H1 (cell line): ENCODE measurements around the gene ANP32D. TPM values are rescaled to one million over a fixed set of nuclear protein-coding genes. Genes with fewer than 3 reads are reported as not detected.

Experiments used
- CTCF ChIA-PET: fragments of 300-600 bp; sonication (Branson Sonifier 250); formaldehyde crosslinking; loops from one replicate; lab custom pipeline; 2021; ENCODE audit not compliant: partially characterized antibody; lab: Charles Lee
- POLR2A ChIA-PET: fragments of 300-600 bp; sonication (Branson Sonifier 250); formaldehyde crosslinking; loops from one replicate; lab custom pipeline; 2021; ENCODE audit warnings: inconsistent platforms; ENCODE audit not compliant: partially characterized antibody; lab: Charles Lee
- DNase-seq, 2 experiments: peaks; one replicate each; pipeline versions ENCODE4 v3.0.0 to v3.0.0-alpha.2; 2010 to 2022; ENCODE audit warnings: low spot score in 2 of 2, low read depth in 1 of 2, mixed read lengths in 1 of 2
- FAIRE-seq: peaks from 2 replicates; lab custom pipeline; 2011; peaks lifted over from hg19 to GRCh38; lab: Jason Lieb, UNC
- H2AFZ ChIP-seq: 2 replicates; pipeline ENCODE4 v1.8.1; 2012; ENCODE audit warnings: low read length, inconsistent platforms
- H2AK5ac ChIP-seq: 2 replicates; pipeline ENCODE4 v1.6.1; 2013; ENCODE audit warnings: low read depth, low read length
- H2BK120ac ChIP-seq: replicated peaks from 2 replicates; pipeline ENCODE3; 2013; ENCODE audit warnings: low read depth, low read length, inconsistent platforms
- H2BK12ac ChIP-seq: 2 replicates; pipeline ENCODE4 v1.6.1; 2013; ENCODE audit warnings: low read depth, low read length
- H2BK15ac ChIP-seq: 2 replicates; pipeline ENCODE4 v1.6.1; 2013; ENCODE audit warnings: low read length
- H2BK20ac ChIP-seq: 2 replicates; pipeline ENCODE4 v1.6.1; 2013; ENCODE audit warnings: low read length
- H2BK5ac ChIP-seq: 2 replicates; pipeline ENCODE4 v1.6.1; 2013; ENCODE audit warnings: low read depth, low read length
- H3K14ac ChIP-seq: 2 replicates; pipeline ENCODE4 v1.6.1; 2013; ENCODE audit warnings: inconsistent platforms; ENCODE audit not compliant: insufficient read length
- H3K18ac ChIP-seq: 2 replicates; pipeline ENCODE4 v1.6.1; 2013; ENCODE audit warnings: low read length; ENCODE audit errors: extremely low read depth
- H3K23ac ChIP-seq: 2 replicates; pipeline ENCODE4 v1.6.1; 2013; ENCODE audit warnings: inconsistent platforms; ENCODE audit not compliant: insufficient read length
- H3K23me2 ChIP-seq: 2 replicates; pipeline ENCODE4 v1.6.1; 2013; ENCODE audit warnings: low read depth, low read length
- H3K27ac ChIP-seq: 2 replicates; pipeline ENCODE4 v1.6.1; 2011; ENCODE audit warnings: low read depth, low read length, inconsistent platforms
- H3K27me3 ChIP-seq, 4 experiments: replicated peaks in 1 of 4; 1 replicate in 1 of 4; 2 replicates in 3 of 4; pipeline versions ENCODE4 v1.6.1 to v1.8.1; 2011 to 2013; ENCODE audit warnings: low read length in 3 of 4, mild to moderate bottlenecking in 3 of 4, inconsistent platforms in 2 of 4, mixed read lengths in 2 of 4, moderate library complexity in 1 of 4; ENCODE audit not compliant: control insufficient read depth in 3 of 4, insufficient read depth in 3 of 4; ENCODE audit errors: extremely low read depth in 1 of 4
- H3K36me3 ChIP-seq, 4 experiments: 2 replicates each; pipeline versions ENCODE4 v1.6.1 to v1.8.1; 2011 to 2013; ENCODE audit warnings: mild to moderate bottlenecking in 4 of 4, low read length in 3 of 4, moderate library complexity in 2 of 4, control low read depth in 1 of 4, inconsistent platforms in 1 of 4; ENCODE audit not compliant: insufficient read depth in 4 of 4, control insufficient read depth in 2 of 4
- H3K4ac ChIP-seq: replicated peaks from 2 replicates; pipeline ENCODE3; 2013; ENCODE audit warnings: low read length, low read depth, mixed read lengths, inconsistent platforms; ENCODE audit not compliant: insufficient read length
- H3K4me1 ChIP-seq, 4 experiments: replicated peaks in 1 of 4; 1 replicate in 1 of 4; 2 replicates in 3 of 4; pipeline versions ENCODE4 v1.6.1 to v1.8.1; 2011 to 2013; ENCODE audit warnings: low read length in 3 of 4, inconsistent platforms in 2 of 4, mixed read lengths in 1 of 4; ENCODE audit not compliant: insufficient read depth in 4 of 4, control insufficient read depth in 3 of 4
- H3K4me2 ChIP-seq, 2 experiments: 2 replicates each; pipeline versions ENCODE4 v1.6.1 to v1.8.1; 2011 to 2013; ENCODE audit warnings: low read depth in 2 of 2, low read length in 2 of 2, control low read depth in 1 of 2, inconsistent platforms in 1 of 2, mild to moderate bottlenecking in 1 of 2; ENCODE audit not compliant: insufficient read depth in 1 of 2
- H3K4me3 ChIP-seq, 4 experiments: fragments of 200-600, 300-600 bp in 1 of 4; sonication (generic), shearing (Covaris generic), sonication (Bioruptor Twin) in 1 of 4; 2 replicates each; pipeline versions ENCODE4 v1.5.1 to v1.8.1; 2011 to 2016; ENCODE audit warnings: low read length in 4 of 4, low read depth in 3 of 4, control low read depth in 2 of 4, inconsistent platforms in 2 of 4, mild to moderate bottlenecking in 2 of 4, mixed read lengths in 1 of 4, moderate library complexity in 1 of 4; ENCODE audit not compliant: insufficient read depth in 2 of 4; ENCODE audit errors: extremely low read depth in 1 of 4
- H3K56ac ChIP-seq: replicated peaks from 2 replicates; pipeline ENCODE3; 2013; ENCODE audit warnings: low read depth, mild to moderate bottlenecking, mixed read lengths, low read length, inconsistent platforms; ENCODE audit not compliant: insufficient read length
- H3K79me1 ChIP-seq: 2 replicates; pipeline ENCODE4 v1.6.1; 2013; ENCODE audit warnings: low read depth, low read length, control low read depth
- H3K79me2 ChIP-seq, 2 experiments: 2 replicates each; pipeline versions ENCODE4 v1.6.1 to v1.8.1; 2012 to 2013; ENCODE audit warnings: low read length in 2 of 2, mild to moderate bottlenecking in 2 of 2, inconsistent platforms in 1 of 2; ENCODE audit not compliant: insufficient read depth in 2 of 2, control insufficient read depth in 1 of 2
- H3K9ac ChIP-seq, 4 experiments: replicated peaks in 1 of 4; 1 replicate in 1 of 4; 2 replicates in 3 of 4; pipeline versions ENCODE4 v1.6.1 to v1.8.1; 2011 to 2013; ENCODE audit warnings: low read depth in 3 of 4, low read length in 3 of 4, control low read depth in 2 of 4, mild to moderate bottlenecking in 2 of 4, moderate library complexity in 2 of 4, inconsistent platforms in 1 of 4; ENCODE audit errors: extremely low read depth in 1 of 4
- H3K9me3 ChIP-seq, 2 experiments: 2 replicates each; pipeline versions ENCODE4 v1.6.1 to v1.8.1; 2012 to 2013; ENCODE audit warnings: mild to moderate bottlenecking in 2 of 2, moderate library complexity in 2 of 2, control low read depth in 1 of 2, inconsistent platforms in 1 of 2, low read depth in 1 of 2, low read length in 1 of 2, mixed read lengths in 1 of 2; ENCODE audit not compliant: insufficient read depth in 2 of 2
- H4K20me1 ChIP-seq, 2 experiments: replicated peaks in 1 of 2; 2 replicates each; pipeline versions ENCODE3 to v1.8.1; 2011 to 2013; ENCODE audit warnings: inconsistent platforms in 2 of 2, low read length in 2 of 2, mild to moderate bottlenecking in 1 of 2; ENCODE audit not compliant: insufficient read depth in 2 of 2, control insufficient read depth in 1 of 2
- H4K5ac ChIP-seq: 2 replicates; pipeline ENCODE4 v1.6.1; 2013; ENCODE audit warnings: low read length, low read depth, mixed read lengths, inconsistent platforms; ENCODE audit not compliant: insufficient read length
- H4K8ac ChIP-seq: 2 replicates; pipeline ENCODE4 v1.8.0; 2013; ENCODE audit warnings: mild to moderate bottlenecking, moderate library complexity, low read length, inconsistent platforms; ENCODE audit not compliant: insufficient read depth; ENCODE audit errors: extremely low read depth
- H4K91ac ChIP-seq: replicated peaks from 2 replicates; pipeline ENCODE3; 2013; ENCODE audit warnings: low read length, mixed read lengths, inconsistent platforms; ENCODE audit not compliant: insufficient read length
- EP300 ChIP-seq, 2 experiments: IDR thresholded peaks; 1 replicate in 1 of 2; 2 replicates in 1 of 2; pipeline ENCODE4 v1.6.1; 2011 to 2012; ENCODE audit warnings: low read depth in 2 of 2, low read length in 2 of 2, mild to moderate bottlenecking in 2 of 2, borderline replicate concordance in 1 of 2, inconsistent platforms in 1 of 2, moderate library complexity in 1 of 2
- HDAC2 ChIP-seq, 2 experiments: fragments of 300-600 bp in 1 of 2; sonication (generic) in 1 of 2; IDR thresholded peaks; 2 replicates each; pipeline ENCODE4 v1.6.1; 2011 to 2012; ENCODE audit warnings: low read depth in 2 of 2, low read length in 2 of 2, mild to moderate bottlenecking in 2 of 2, moderate library complexity in 2 of 2, borderline replicate concordance in 1 of 2, inconsistent platforms in 1 of 2
- SIX5 ChIP-seq: IDR thresholded peaks from 2 replicates; pipeline ENCODE4 v1.6.1; 2011; ENCODE audit warnings: mild to moderate bottlenecking, low read depth, low read length
- WGBS, 2 experiments: shearing (Covaris generic) in 1 of 2; methylation state at CpG; one replicate each; pipeline versions ENCODE4 v1.1.6 to v1.1.7; 2013 to 2015; ENCODE audit warnings: low lambda C conversion rate in 2 of 2, mixed read lengths in 2 of 2, inconsistent platforms in 1 of 2, low coverage in 1 of 2, missing lambda C conversion rate in 1 of 2; ENCODE audit not compliant: insufficient replicate concordance in 2 of 2, insufficient coverage in 1 of 2, insufficient read length in 1 of 2; ENCODE audit errors: extremely low coverage in 1 of 2, missing lambda C conversion rate in 1 of 2; 5-methylcytosine and 5-hydroxymethylcytosine counted together
- polyA plus RNA-seq, 7 experiments: library from polyadenylated mRNA; depleted of rRNA in 3 of 7; stranded (reverse) in 5 of 7; unstranded in 2 of 7; fragments of >200 nt in 5 of 7; fragments of 200-250 nt in 2 of 7; gene quantifications; 1 replicate in 5 of 7; 2 replicates in 1 of 7; 4 replicates in 1 of 7; pipeline versions ENCODE4 v1.2.1 to v1.2.3, GENCODE V29; 2011 to 2013; ENCODE audit warnings: missing spikeins in 2 of 7, mixed read lengths in 2 of 7
- total RNA-seq: library from RNA; stranded (reverse); fragmentation: NEBNext Ultra II Directional; extraction: Animal tissue kit (Norgen Biotek cat#: 25700); gene quantifications from 2 replicates; pipeline ENCODE4 v1.2.1, GENCODE V29; 2021

ANP32D gene
- total and polyA plus RNA-seq, 2 of the 8 experiments (the other 6 are each of a cell fraction or from before 2014, with no cell fraction given) = not detected

DNA sequence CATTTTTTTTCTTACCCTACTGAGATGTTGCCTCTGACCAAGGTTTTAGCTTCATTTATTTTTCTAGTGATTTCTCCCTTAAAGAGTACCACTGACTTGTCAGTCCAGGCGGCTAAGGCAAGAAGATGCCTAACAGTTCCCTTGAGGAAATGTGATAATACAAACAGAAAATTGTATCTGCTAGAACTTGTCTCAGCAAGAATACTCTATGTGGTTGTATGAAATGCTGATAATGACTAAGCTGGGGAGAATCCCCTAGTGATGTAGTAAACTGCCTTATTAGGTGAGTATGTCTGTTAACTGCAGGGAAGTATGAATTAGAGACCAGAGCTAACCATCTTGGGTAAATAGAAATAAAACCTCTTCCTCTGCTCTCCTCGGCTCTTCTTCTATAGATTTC is 16.7 kb downstream of the ANP32D start:
- Histone ChIP-seq H2AK5ac (no peak overlapping the region), H2AFZ (no peak overlapping the region), H3K4me3 (no peak overlapping the region), H4K20me1 (no peaks in the 10 kb centered on the region), H3K4me2 (no peak overlapping the region), H2BK20ac (no peak overlapping the region), H2BK12ac (no peak overlapping the region), H3K79me2 (no peaks in the 10 kb centered on the region), H4K8ac (no peak overlapping the region), H3K4ac (no peak overlapping the region), H3K9me3 (peaks cover 11 to 28% of the 10 kb centered on the region in 2 experiments; a peak in 3 of 4 replicates), H3K18ac (no peak overlapping the region), H3K56ac (no peak overlapping the region), H3K36me3 (no peaks in the 10 kb centered on the region), H2BK15ac (no peak overlapping the region), H2BK120ac (no peak overlapping the region), H3K23ac (no peak overlapping the region), H3K79me1 (no peaks in the 10 kb centered on the region), H3K4me1 (no peaks in the 10 kb centered on the region), H3K27ac (no peak overlapping the region), H3K27me3 (no peaks in the 10 kb centered on the region), H4K5ac (no peak overlapping the region), H3K14ac (no peak overlapping the region), H4K91ac (no peak overlapping the region), H2BK5ac (no peak overlapping the region), H3K9ac (no peak overlapping the region), H3K23me2 (no peaks in the 10 kb centered on the region)
- POLR2A ChIA-PET = no interaction called here
- 74% methylated on average over 2 of the region's 2 CpGs; no CpG with 5 or more reads in 1 of the 2 experiments for WGBS, 2 experiments
- CTCF ChIA-PET = interaction anchor here (1.3 kb wide), 1 partner anchor 129 kb away, joined by 4 read pairs; no protein-coding TSS in a partner anchor
- TF ChIP-seq HDAC2 (IDR thresholded peaks at IDR 0.05; ENCODE audit: borderline replicate concordance in 1 of 2, low read depth in 2 of 2, low read length in 2 of 2) (no peak), SIX5 (no peak), EP300 (IDR thresholded peaks at IDR 0.05; ENCODE audit: borderline replicate concordance in 1 of 2, low read depth in 2 of 2, low read length in 2 of 2) (no peak)
- no peak for FAIRE-seq
- DNase-seq = no peak
